Measurements from ENCODE around the gene RNU11.
"Not testable (repeated sequence)": the region's sequence is repeated elsewhere in the genome, so short reads cannot be mapped to it uniquely, and the experiment has no call there.

RNU11 gene

GRCh38 chr1:28648474-28649198 is at the start of gene RNU11:
Gene RNU11 (plus strand): TSS chr1:28648600.
- DNase-seq (ENCODE audit: low spot score), result peak; percentile 92

GRCh38 chr1:28601696-28602095 is 46.7 kb upstream of the RNU11 start:
- DNase-seq (ENCODE audit: low spot score), result no peak

- peak; percentile 32 for DNase-seq (ENCODE audit: low spot score)
Observed at GRCh38 chr1:28602536-28603439, 45.6 kb upstream of the RNU11 start.

GRCh38 chr1:28604411-28604810 is 44.0 kb upstream of the RNU11 start:
- no peak for DNase-seq (ENCODE audit: low spot score)

DNA sequence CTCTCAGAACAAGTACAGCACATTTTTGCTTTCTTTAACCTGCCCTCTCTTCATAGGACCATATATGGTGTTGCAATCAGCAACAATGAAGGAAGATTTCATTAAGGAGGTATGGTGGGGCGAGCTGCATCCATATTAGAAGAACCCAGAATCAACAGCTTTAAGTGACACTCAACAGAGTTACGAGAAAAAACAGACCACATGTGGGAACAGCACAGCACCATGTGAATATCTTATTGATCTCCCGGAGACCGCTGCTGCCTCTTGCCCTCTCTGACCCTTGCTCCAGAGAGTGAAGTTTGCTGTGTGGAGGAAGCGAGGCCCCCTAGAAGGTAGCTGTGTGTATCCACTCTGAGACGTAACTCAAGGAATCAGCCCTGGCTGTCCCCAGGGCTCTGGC is 43.4 kb upstream of the RNU11 start:
- no peak for DNase-seq (ENCODE audit: low spot score)

GRCh38 chr1:28606771-28607170 is 41.6 kb upstream of the RNU11 start:
- no peak for DNase-seq (ENCODE audit: low spot score)

- DNase-seq (ENCODE audit: low spot score), result no peak
Observed at GRCh38 chr1:28613175-28613574, 35.2 kb upstream of the RNU11 start.

DNA sequence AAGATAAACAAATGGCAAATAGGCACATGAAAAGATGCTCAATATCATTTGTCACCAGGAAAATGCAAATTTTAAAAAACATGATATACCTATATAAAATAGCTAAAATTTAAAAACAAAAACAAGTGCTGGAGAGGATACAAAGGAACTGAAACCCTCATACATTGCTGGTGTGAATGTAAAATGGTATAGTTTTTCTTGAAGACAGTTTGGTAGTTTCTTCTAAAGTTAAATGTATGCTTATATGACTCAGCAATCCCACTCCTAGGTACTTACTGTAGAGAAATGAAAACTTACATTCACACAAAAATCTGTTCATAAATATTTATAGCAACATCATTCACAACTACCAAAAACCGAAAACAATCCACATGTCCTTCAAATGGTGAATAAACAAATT is 16.7 kb upstream of the RNU11 start:
- no peak for DNase-seq (ENCODE audit: low spot score)

- no peak for DNase-seq (ENCODE audit: low spot score)
Observed at GRCh38 chr1:28632560-28632959, 15.8 kb upstream of the RNU11 start.

DNA sequence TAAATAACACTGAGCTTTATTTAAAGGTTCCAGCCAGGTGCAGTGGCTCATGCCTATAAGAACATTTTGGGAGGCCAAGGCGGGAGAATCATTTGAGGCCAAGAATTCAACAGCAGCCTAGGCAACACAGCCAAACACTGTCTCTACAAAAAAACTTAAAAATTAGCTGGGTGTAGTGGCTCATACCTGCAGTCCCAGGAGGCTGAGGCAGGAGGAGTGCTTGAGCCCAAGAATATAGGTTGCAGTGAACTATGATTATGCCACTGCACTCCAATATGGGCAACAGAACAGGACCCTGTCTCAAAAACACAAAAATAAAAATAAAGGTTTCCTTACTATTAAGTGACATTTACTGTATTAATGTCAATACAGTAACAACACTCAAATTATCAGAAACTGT is 7.6 kb upstream of the RNU11 start:
- peak; percentile 48 for DNase-seq (ENCODE audit: low spot score)

DNA sequence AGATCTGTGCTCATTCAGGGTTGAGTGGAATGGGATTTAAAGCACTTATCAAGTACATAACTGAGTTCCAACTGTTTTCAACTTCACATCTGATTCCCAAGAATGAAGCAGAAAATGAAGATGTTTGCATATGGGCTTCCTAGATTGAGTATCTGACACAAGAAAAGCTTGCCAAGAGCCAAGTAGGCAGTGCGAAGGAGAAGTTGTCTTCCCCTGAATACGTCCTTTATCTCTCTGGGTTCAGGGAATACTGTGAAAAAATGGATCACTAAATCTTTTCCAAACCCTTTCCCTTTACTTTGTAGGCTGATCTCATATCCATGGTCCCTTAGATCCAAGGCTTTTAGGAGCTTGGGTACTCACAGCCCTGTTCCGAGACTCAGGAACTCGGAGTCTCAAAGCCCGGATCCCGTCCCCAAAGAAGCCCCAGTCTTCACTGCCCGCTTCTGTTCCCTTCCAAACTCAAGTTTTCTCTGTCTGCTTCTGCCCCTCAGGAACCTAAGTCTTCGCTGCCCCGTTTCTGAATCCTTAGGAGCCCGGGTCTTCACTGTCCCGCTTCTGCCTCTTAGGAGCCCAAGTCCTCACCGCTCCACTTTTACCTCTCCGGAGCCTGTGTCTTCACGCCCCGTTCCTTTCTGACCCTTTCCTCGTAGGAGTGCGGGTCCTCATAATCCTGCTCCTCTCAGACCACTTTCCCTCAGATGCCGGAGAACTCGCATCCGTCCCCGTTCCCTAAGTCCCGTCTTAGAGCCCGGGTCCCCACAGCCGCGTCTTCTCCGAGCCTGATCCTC is 6.1 kb upstream of the RNU11 start:
- peak; percentile 7 for DNase-seq (ENCODE audit: low spot score)

- DNase-seq (ENCODE audit: low spot score), result peak; percentile 95
Observed at GRCh38 chr1:28642847-28643635, 5.4 kb upstream of the RNU11 start, which contains the start of gene TAF12. Gene TAF12 (minus strand): TSS chr1:28643067. CDS start chr1:28622081, 20,986 bp downstream.

DNA sequence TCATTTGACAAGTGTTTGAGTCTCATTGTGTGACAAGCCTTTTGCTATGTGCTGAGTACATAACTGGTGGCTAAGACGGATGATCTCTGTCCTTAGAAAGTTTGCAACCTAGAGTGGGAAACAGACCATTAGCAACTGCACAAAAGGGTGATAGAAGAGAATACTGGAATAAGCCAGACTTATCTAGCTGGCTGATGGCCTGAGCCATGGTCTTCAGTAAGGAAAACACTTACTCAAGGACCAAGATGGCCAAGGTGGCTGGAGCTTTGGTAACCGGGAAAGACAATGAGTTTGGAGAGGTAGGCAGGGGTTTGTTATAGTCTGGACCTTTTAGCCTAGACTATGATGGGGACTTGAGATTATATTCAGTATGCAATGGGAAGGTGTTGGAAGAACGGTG is 3.9 kb upstream of the RNU11 start:
- DNase-seq (ENCODE audit: low spot score), result no peak

DNA sequence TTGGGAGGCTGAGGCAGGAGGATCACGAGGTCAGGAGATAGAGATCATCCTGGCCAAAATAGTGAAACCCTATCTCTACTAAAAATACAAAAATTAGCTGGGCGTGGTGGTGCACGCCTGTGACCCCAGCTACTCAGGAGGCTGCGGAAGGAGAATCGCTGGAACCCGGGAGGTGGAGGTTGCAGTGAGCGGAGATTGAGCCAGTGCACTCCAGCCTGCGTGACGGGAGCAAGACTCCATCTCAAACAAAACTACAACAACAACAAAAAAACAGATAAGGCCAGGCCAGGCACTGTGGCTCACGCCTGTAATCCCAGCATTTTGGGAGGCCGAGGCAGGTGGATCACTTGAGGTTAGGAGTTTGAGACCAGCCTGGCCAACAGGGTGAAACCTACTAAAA is 3.0 kb upstream of the RNU11 start:
- DNase-seq (ENCODE audit: low spot score), result not testable (repeated sequence)

GRCh38 chr1:28646040-28646439 is 2.4 kb upstream of the RNU11 start:
- no peak for DNase-seq (ENCODE audit: low spot score)

DNA sequence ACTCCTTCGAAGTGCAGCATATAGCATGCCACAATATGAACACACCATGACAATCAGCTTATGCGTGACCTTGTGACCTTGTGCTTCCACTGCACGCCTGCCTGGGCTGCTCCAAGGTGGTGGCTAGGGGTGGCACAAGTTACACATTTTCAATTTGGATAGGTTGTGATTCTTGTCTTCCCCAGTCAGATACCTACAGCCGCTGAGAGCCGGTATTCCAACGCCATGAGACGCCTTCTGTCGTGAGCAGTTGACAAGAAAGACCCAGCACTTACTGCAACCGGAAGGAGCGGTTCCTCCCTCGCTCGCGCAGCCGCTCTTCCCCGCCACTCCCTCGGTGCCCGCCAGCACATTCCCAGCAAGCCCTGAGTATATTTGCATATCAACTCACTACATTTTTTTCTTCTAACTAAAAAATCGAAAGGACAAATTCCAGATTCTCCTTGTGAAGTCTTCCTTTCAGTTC is 359 bp upstream of the RNU11 start:
- peak; percentile 93 for DNase-seq (ENCODE audit: low spot score)

DNA sequence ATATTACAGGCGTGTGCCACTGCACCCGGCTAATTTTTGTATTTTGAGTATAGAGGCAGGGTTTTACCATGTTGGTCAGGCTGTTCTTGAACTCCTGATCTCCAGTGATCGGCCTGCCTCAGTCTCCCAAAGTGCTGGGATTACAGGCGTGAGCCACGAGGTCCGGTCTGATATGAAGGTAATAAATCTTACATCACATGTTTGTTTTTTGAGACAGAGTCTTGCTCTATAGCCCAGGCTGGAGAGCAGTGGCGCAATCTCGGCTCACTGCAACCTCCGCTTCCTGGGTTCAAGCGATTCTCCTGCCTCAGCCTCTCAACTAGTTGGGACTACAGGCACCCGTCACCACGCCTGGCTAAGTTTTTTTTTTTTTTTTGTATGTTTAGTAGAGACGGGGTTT is 4.7 kb downstream of the RNU11 start:
- DNase-seq (ENCODE audit: low spot score), result not testable (repeated sequence)

DNA sequence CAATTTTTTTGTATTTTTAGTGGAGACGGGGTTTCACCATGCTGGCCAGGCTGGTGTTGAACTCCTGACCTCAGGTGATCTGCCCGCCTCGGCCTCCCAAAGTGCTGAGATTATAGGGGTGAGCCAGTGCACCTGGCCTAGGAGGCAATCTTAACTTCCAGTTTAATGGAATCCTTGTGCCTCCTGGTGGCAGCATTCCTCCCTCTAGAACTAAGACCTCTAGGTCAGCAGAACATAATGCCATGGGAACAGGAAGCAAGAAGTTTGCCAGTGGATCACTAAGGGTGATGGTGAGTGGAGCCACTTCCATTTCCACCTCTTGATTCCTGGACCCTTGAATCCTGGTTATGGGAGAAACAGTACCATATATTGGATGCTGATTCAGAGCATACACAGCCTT is 5.5 kb downstream of the RNU11 start:
- DNase-seq (ENCODE audit: low spot score), result peak; percentile 18

DNA sequence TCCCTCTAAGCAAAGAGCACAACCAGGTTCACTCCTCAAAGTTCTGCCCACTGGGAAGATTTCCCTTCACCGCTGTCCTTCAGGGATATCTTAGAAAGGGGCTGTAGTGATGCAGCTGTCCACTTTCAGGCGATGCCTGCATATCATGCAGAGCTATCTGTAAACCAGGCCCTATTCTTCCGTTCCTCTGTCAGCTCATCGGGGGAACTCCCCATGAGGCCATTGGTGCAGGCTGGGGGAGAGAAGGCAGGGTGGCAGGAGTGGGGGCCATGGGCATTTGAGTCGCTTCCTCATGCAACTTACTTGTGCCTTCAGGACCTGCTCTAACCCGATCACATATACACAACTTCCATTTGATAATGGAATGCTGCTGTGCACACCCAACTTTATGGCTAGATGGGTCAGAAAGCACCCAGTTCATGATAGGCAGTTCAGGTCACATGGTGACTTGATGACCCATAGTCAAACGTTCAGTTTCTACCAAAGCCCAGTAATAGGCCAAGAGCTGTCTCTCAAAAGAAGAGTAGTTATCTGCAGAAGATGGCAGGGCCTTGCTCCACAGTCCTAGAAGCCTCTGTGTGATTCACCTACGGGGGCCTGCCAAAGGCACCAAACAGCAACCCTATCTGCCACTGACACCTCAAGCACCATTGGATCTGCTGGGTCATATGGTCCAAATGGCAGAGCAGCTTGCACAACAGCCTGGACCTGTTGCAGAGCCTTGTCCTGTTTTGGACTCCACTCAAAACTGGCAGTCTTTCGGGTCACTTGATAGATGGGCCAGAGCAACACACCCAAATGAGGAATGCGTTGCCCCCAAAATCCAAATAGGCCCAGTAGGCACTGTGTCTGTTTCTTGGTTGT is 7.3 kb downstream of the RNU11 start:
- DNase-seq (ENCODE audit: low spot score), result not testable (repeated sequence)

- DNase-seq (ENCODE audit: low spot score), result no peak
Observed at GRCh38 chr1:28656335-28656734, 7.9 kb downstream of the RNU11 start.
